ENCODE data around the gene CTSS. TPM values are rescaled to one million over a fixed set of nuclear protein-coding genes. Genes with fewer than 3 reads are reported as not detected.

Gene CTSS
- total and polyA plus RNA-seq, 9 donors: 8.7 to 131 (median 13.6) TPM

DNA sequence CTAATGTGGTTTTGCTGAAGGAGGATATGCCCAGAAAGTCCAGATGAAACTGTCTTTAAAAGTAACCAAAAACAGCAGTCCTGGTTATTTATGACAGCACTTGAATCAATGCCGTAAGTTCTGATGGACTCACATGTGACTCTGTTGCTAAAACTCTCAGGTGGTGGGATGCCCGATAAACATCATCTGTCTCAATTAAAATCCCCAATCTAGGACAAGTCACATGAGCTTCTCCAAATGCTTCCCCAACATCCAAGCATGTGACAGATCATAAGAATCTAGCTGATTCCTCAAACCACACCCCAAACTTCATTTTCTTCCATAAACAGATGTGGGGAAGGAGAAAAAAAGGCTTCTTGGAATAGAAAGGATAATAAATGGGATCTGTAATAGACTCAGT is 43.3 kb upstream of the CTSS start:
- 40 to 44% (median 42%) methylated on average over 2 of the region's 2 CpGs for WGBS, 3 donors
- no peak for DNase-seq
- no peaks in the 10 kb centered on the region for H3K27me3 ChIP-seq
- H3K4me1 ChIP-seq (ENCODE audit: insufficient read depth): peaks cover 7% of the 10 kb centered on the region
- H3K36me3 ChIP-seq: no peaks in the 10 kb centered on the region
- intact Hi-C loops (cut with DNase I): no loop called here
- H3K27ac ChIP-seq: no peak overlapping the region
- TF ChIP-seq EP300 (IDR thresholded peaks at IDR 0.05) (no peak), CTCF (IDR thresholded peaks at IDR 0.05) (no peak), POLR2A (IDR thresholded peaks at IDR 0.05) (no peak)
- peak overlapping the region; percentile 36 for H3K4me3 ChIP-seq
- no peaks in the 10 kb centered on the region for H3K9me3 ChIP-seq

GRCh38 chr1:150808121-150808520 is 42.5 kb upstream of the CTSS start, which contains the start of gene CTSK:
Gene CTSK, minus strand, starts transcription at chr1:150808260. Its CDS starts 1,455 bp downstream, at chr1:150806805.
- no peak within 1 kb of the TSS for H3K27ac ChIP-seq
- DNase-seq: peak in 2 of 5 donors; percentile 19 to 23
- whole genome bisulfite sequencing, 3 donors: 8 to 17% (median 10%) methylated on average over 7 of the region's 7 CpGs
- H3K9me3 ChIP-seq: no peaks in the 10 kb centered on the region
- peak within 1 kb of the TSS; percentile 36 for H3K4me3 ChIP-seq
- TF ChIP-seq EP300 (IDR thresholded peaks at IDR 0.05) (no peak), POLR2A (IDR thresholded peaks at IDR 0.05) (no peak), CTCF (IDR thresholded peaks at IDR 0.05) (no peak)
- no peaks in the 10 kb centered on the region for H3K27me3 ChIP-seq
- H3K36me3 ChIP-seq: no peaks in the 10 kb centered on the region
- intact Hi-C loops (cut with DNase I): no loop called here
- H3K4me1 ChIP-seq (ENCODE audit: insufficient read depth): peaks cover 7% of the 10 kb centered on the region

DNA sequence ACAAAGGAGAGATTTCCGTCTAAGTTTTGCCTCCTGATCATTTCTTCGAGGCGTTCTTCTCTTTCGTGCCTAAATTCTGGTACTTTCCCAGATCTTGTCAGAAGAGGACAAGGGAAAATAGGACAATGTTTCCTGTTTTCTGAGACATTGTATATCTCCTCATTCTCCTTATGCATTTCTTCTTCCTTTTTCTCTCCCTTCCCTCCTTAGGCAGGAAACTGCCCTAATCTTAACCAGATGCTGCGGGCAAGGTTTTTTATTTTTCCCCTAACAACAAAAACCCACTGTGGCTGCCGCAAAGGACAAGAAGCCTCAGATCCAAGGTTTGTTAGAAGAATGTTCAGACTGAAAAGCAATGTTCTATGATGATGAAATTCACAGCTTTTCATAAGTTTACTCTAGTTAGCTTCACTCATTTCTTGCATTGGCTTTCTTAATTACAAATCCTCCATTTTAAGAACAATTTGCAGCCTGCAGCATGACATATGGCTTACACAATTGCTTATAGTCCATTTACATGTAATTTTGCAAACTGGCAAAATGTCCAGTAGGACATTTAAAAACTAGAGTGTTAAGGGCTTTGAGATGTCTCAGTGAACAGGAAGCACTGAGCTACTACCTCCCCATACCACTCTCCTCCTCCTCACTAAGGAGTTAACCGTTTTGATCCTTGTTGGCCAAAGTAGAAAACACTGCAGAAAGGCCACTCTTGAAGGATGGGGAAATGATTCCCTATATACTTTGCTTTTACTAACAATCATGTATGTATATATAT is 41.9 kb upstream of the CTSS start:
- Histone ChIP-seq H3K27me3 (no peaks in the 10 kb centered on the region), H3K9me3 (no peaks in the 10 kb centered on the region), H3K4me1 (ENCODE audit: insufficient read depth) (peaks cover 7% of the 10 kb centered on the region), H3K4me3 (peak overlapping the region; percentile 36), H3K36me3 (no peaks in the 10 kb centered on the region), H3K27ac (no peak overlapping the region)
- no peak for TF ChIP-seq CTCF (IDR thresholded peaks at IDR 0.05)
- no peak for TF ChIP-seq POLR2A (IDR thresholded peaks at IDR 0.05)
- TF ChIP-seq EP300 (IDR thresholded peaks at IDR 0.05): no peak
- intact Hi-C loops (cut with DNase I): no loop called here
- WGBS, 3 donors: 4 to 25% (median 11%) methylated on average over 7 of the region's 7 CpGs
- DNase-seq: no peak

DNA sequence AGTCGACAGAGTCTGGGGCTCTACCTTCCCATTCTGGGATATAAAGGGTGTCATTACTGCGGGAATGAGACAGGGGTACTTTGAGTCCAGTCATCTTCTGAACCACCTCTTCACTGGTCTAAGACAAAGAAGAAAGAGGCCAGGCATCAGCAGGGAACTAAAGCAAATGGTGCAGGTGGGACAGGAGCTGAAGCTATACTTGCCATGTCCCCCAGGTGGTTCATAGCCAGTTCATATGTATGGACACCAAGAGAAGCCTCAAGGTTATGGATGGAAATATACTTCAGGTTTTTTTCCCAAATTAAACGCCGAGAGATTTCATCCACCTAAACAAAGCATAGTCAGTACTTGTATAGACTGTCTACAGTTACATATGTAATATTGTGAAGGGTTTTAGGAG is 40.3 kb upstream of the CTSS start:
- no peak overlapping the region for H3K4me3 ChIP-seq
- H3K27ac ChIP-seq: no peak overlapping the region
- H3K9me3 ChIP-seq: no peaks in the 10 kb centered on the region
- 86 to 89% (median 88%) methylated on average over 4 of the region's 4 CpGs for WGBS, 3 donors
- DNase-seq: no peak
- TF ChIP-seq CTCF (IDR thresholded peaks at IDR 0.05) (no peak), POLR2A (IDR thresholded peaks at IDR 0.05) (no peak), EP300 (IDR thresholded peaks at IDR 0.05) (no peak)
- intact Hi-C loops (cut with DNase I): no loop called here
- H3K27me3 ChIP-seq: no peaks in the 10 kb centered on the region
- no peaks in the 10 kb centered on the region for H3K36me3 ChIP-seq
- H3K4me1 ChIP-seq (ENCODE audit: insufficient read depth): peaks cover 7% of the 10 kb centered on the region

Measured in ovary (tissue), 9 donors.